ENCODE measurements around the gene ACSL5.

GRCh38 chr10:112340601-112341000 is 33.3 kb upstream of the ACSL5 start:
- no peak for TF ChIP-seq TAF1 (IDR thresholded peaks at IDR 0.05; ENCODE audit: low read depth, low read length)
- no peak for TF ChIP-seq EP300 (IDR thresholded peaks at IDR 0.05; ENCODE audit: borderline replicate concordance in 1 of 2, low read depth in 2 of 2, low read length in 2 of 2)
- no peak for TF ChIP-seq JUN (IDR thresholded peaks at IDR 0.05; ENCODE audit: low read depth, low read length)
- TF ChIP-seq E2F6 (IDR thresholded peaks at IDR 0.05) = no peak
- TF ChIP-seq POLR2A (IDR thresholded peaks at IDR 0.05; ENCODE audit: control extremely low read depth in 1 of 2, low read depth in 2 of 2, low read length in 2 of 2) = no peak
- no peak for TF ChIP-seq SP2 (IDR thresholded peaks at IDR 0.05; ENCODE audit: low read length)
- no peak for TF ChIP-seq CTCF (IDR thresholded peaks at IDR 0.05; ENCODE audit: control extremely low read depth in 1 of 3, insufficient read depth in 1 of 3, low read depth in 1 of 3, low read length in 3 of 3)
- no peak for TF ChIP-seq EZH2 (IDR thresholded peaks at IDR 0.05; ENCODE audit: low read depth, low read length, severe bottlenecking)
